Osteoblast (primary cell): ENCODE data around the gene IGFBP7. TPM values are rescaled to one million over a fixed set of nuclear protein-coding genes. Genes with fewer than 3 reads are reported as not detected.
A peak's percentile ranks its signal among the peaks of the same experiment; 100 is the strongest.

Source experiments
- DNase-seq: peaks from one replicate; pipeline ENCODE4 v3.0.0; 2011; ENCODE audit warnings: low spot score, mixed read lengths; ENCODE audit not compliant: insufficient read length; ENCODE audit errors: missing footprints
- H2AFZ ChIP-seq: 2 replicates; pipeline ENCODE4 v1.6.0; 2011; ENCODE audit warnings: mild to moderate bottlenecking, low read length
- H3K27ac ChIP-seq: 2 replicates; pipeline ENCODE4 v1.5.1; 2011; ENCODE audit warnings: mild to moderate bottlenecking, low read depth, low read length, moderate library complexity
- H3K27me3 ChIP-seq: 2 replicates; pipeline ENCODE4 v1.6.0; 2012; ENCODE audit warnings: mild to moderate bottlenecking, control low read depth, inconsistent platforms, low read length, moderate library complexity; ENCODE audit not compliant: insufficient read depth
- H3K36me3 ChIP-seq: 2 replicates; pipeline ENCODE4 v1.5.1; 2011; ENCODE audit warnings: mild to moderate bottlenecking, low read length, control low read depth, moderate library complexity; ENCODE audit not compliant: insufficient read depth
- H3K4me1 ChIP-seq: 2 replicates; pipeline ENCODE4 v1.5.1; 2011; ENCODE audit warnings: mild to moderate bottlenecking, low read length, control low read depth, moderate library complexity; ENCODE audit not compliant: insufficient read depth
- H3K4me2 ChIP-seq: 2 replicates; pipeline ENCODE4 v1.6.0; 2011; ENCODE audit warnings: mild to moderate bottlenecking, low read length; ENCODE audit not compliant: insufficient read depth
- H3K4me3 ChIP-seq: fragments of 200-600 bp; sonication (generic); 3 replicates; pipeline ENCODE4 v1.5.1; 2012; ENCODE audit warnings: mild to moderate bottlenecking, low read length, inconsistent platforms; ENCODE audit not compliant: insufficient read depth
- H3K79me2 ChIP-seq: 2 replicates; pipeline ENCODE4 v1.6.0; 2012; ENCODE audit warnings: mild to moderate bottlenecking, low read length, control low read depth, inconsistent platforms; ENCODE audit not compliant: insufficient read depth
- H3K9me3 ChIP-seq: 2 replicates; pipeline ENCODE4 v1.5.1; 2011; ENCODE audit warnings: low read depth, low read length, control low read depth
- H4K20me1 ChIP-seq: 2 replicates; pipeline ENCODE4 v1.6.0; 2012; ENCODE audit warnings: mild to moderate bottlenecking, low read length, control low read depth; ENCODE audit not compliant: insufficient read depth
- CTCF ChIP-seq: IDR thresholded peaks from 2 replicates; pipeline ENCODE4 v1.5.1; 2011; ENCODE audit warnings: mild to moderate bottlenecking, low read depth, low read length, moderate library complexity; ENCODE audit errors: extremely low read depth
- total RNA-seq: library from RNA; depleted of rRNA; stranded (reverse); fragments of >200 nt; gene quantifications from 2 replicates; pipeline ENCODE4 v1.2.3, GENCODE V29; 2012

IGFBP7 gene
- total RNA-seq, 1 donor, result 715 TPM

DNA sequence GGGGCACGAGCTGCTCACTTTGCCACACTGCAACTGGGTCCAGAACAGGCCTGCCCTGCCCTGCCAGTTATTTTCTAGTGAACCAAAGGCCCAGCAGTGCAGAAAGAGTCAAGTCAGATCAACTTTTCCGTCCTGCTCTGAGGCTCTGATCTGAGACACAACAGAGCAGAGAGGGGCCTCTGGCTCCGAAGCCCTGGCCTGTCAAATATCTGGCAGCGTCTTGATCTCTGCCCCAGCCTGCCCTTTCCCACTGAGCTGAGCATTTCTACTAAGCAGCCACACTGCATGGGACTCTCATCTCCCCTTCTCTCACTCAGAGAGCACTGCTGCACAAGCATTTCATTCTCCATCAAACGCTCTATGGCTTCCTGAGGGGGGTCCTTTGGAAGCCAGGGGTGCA lies 11.8 kb downstream of the IGFBP7 start:
- Histone ChIP-seq H3K79me2 (peaks cover 96% of the 10 kb centered on the region), H2AFZ (no peak overlapping the region), H3K4me2 (no peak overlapping the region), H4K20me1 (peaks cover 3% of the 10 kb centered on the region), H3K4me3 (no peak overlapping the region), H3K27me3 (no peaks in the 10 kb centered on the region), H3K9me3 (no peaks in the 10 kb centered on the region), H3K27ac (peak overlapping the region; percentile 83), H3K4me1 (peaks cover 95% of the 10 kb centered on the region), H3K36me3 (peaks cover 39% of the 10 kb centered on the region)
- no peak for TF ChIP-seq CTCF
- DNase-seq, result no peak

- peaks cover 40% of the 10 kb centered on the region for H3K36me3 ChIP-seq
- no peak overlapping the region for H3K4me2 ChIP-seq
Measured at GRCh38 chr4:57097711-57098110, 12.5 kb downstream of the IGFBP7 start.

GRCh38 chr4:57095956-57096355 lies 14.2 kb downstream of the IGFBP7 start:
- peak overlapping the region; percentile 86 for H3K27ac ChIP-seq
- peak overlapping the region; percentile 57 for H3K4me2 ChIP-seq
- TF ChIP-seq CTCF, result no peak
- peaks cover 3% of the 10 kb centered on the region for H4K20me1 ChIP-seq
- no peaks in the 10 kb centered on the region for H3K27me3 ChIP-seq
- no peaks in the 10 kb centered on the region for H3K9me3 ChIP-seq
- peaks cover 95% of the 10 kb centered on the region for H3K79me2 ChIP-seq
- H2AFZ ChIP-seq, result no peak overlapping the region
- peaks cover 41% of the 10 kb centered on the region for H3K36me3 ChIP-seq
- H3K4me1 ChIP-seq, result peaks cover 70% of the 10 kb centered on the region
- no peak for DNase-seq
- H3K4me3 ChIP-seq, result no peak overlapping the region

More at GRCh38 chr4:57097711-57098110, 12.5 kb downstream of the IGFBP7 start:
- Histone ChIP-seq H4K20me1 (peaks cover 3% of the 10 kb centered on the region), H3K4me3 (no peak overlapping the region), H3K9me3 (no peaks in the 10 kb centered on the region), H2AFZ (no peak overlapping the region), H3K79me2 (peaks cover 94% of the 10 kb centered on the region), H3K27me3 (no peaks in the 10 kb centered on the region), H3K4me1 (peaks cover 88% of the 10 kb centered on the region), H3K27ac (peak overlapping the region; percentile 83)
- no peak for DNase-seq
- no peak for TF ChIP-seq CTCF

GRCh38 chr4:57095245-57095644 lies 14.9 kb downstream of the IGFBP7 start:
- no peak overlapping the region for H3K4me3 ChIP-seq
- no peaks in the 10 kb centered on the region for H3K9me3 ChIP-seq
- H2AFZ ChIP-seq, result no peak overlapping the region
- no peak for TF ChIP-seq CTCF
- H3K4me2 ChIP-seq, result peak overlapping the region; percentile 57
- no peak for DNase-seq
- peaks cover 64% of the 10 kb centered on the region for H3K4me1 ChIP-seq
- peaks cover 41% of the 10 kb centered on the region for H3K36me3 ChIP-seq
- peaks cover 95% of the 10 kb centered on the region for H3K79me2 ChIP-seq
- peak overlapping the region; percentile 86 for H3K27ac ChIP-seq
- peaks cover 3% of the 10 kb centered on the region for H4K20me1 ChIP-seq
- no peaks in the 10 kb centered on the region for H3K27me3 ChIP-seq
